GM20431 (cell line): Measurements from ENCODE around the gene C17orf113.
"Not testable (repeated sequence)": the region's sequence is repeated elsewhere in the genome, so short reads cannot be mapped to it uniquely, and the experiment has no call there.

ENCODE experiments used
- in situ Hi-C: fragments of 300-500 bp; cut with MseI, MboI; formaldehyde crosslinking; loops from one replicate; pipeline ENCODE4 v1.15.0; 2020; ENCODE audit warnings: low sequenced_read_pairs; ENCODE audit not compliant: unreplicated experiment

Gene C17orf113

GRCh38 chr17:42018988-42019387 is 31.4 kb downstream of the C17orf113 start:
- in situ Hi-C loops, result no loop called here

- in situ Hi-C loops, result no loop called here
These were observed 32.1 kb downstream of the C17orf113 start for GRCh38 chr17:42018339-42018738.

- in situ Hi-C loops, result no loop called here
These were observed 32.6 kb downstream of the C17orf113 start for GRCh38 chr17:42017866-42018200.

DNA sequence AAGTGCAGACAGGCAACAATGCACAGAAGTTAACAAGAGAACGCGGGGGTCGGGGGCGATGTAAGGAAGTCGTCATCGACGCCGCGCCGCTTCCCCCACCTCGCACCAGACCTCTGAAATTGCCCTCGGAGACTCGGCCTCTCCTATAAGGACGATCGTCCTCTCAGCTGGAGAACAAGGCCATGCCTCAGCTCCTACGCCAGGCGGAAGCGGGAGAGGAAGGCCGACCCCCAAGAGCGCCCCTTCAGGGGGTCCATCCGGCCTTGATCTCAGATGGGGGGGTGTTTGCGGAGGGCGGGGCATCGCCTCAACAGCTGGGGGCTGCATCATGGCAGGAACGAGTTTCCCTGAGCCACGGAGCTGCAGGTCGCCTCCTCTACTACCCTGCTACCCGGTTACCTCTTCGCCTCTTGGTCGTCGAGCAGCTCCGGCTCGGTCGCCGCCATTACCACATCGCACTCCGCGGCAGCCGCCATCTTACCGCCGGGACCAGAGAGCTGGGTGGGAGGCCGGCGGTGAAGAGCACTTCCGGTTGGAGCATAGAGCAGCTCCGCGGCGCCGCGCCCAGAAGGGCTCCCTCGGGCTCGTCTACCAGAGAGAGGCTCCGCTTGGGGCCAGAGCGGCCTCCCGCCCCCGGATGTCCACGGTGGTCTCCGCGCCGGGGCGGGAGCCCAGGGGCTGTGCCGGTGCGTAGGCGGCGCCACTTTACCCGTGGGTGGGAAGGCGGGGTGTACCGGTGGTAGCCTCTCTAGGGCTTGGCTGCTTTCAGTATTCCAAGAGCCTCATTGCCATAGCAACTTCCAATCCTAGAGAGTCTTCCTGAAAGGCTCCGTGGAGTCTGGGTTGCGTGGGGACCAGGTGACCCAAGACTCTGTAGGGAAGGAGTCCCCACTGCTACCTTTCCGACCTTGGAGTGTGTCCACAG is 33.2 kb downstream of the C17orf113 start, which contains the start of gene DNAJC7:
Gene DNAJC7 (minus strand): TSS at position 499 of the 925 bp plus-strand sequence. CDS start 23 bp downstream, at position 476.
- in situ Hi-C loops, result no loop called here

DNA sequence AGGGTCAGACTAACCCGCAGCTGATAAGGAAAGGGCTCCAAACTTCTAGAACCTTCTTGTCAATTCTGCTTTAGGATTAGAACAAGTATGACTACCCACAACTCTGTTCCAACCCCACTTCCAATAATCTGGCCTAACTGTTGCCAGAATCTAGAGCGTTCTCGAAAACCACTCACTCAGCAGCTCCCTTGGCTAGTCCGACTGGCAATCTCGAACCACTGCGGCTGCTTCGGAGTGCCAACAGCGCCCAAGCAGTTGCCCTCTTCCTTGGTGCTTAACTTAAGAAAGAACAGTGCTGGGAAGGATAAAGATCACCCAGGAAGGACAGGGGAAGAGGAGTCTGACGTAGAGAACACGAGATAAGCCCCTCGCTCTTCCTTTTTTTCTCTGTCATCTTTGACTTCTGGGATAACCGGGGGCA is 34.0 kb downstream of the C17orf113 start:
- in situ Hi-C loops, result no loop called here

DNA sequence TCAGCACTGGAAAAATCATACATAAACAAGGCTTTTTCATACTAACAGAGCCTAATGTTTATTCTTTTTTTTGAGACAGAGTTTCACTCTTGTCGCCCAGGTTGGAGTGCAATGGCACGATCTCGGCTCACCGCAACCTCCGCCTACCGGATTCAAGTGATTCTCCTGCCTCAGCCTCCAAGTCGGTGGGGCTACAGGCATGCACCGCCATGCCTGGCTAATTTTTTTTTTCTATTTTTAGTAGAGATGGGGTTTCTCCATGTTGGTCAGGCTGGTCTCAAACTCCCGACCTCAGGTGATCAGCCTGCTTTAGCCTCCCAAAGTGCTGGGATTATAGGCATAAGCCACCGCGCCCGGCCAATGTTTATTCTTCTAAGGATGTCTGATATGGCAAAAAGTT is 36.7 kb downstream of the C17orf113 start:
- in situ Hi-C loops, result not testable (repeated sequence)

DNA sequence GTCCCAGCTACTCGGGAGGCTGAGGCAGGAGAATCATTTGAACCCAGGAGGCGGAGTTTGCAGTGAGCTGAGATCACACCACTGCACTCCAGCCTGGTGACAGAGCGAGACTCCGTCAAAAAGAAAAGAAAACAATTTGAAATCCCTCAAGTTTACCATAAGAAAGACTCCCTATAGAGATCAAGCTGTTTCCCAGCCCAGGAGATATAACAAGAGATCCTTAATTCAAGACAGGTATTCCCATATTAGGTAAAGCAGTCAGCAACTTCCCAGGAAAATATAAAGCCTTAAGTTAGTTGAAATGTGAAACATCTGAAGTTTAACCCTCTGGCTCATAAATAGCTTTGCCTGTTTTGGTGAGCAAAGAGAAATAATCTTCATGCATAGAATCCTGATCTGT is 38.0 kb downstream of the C17orf113 start:
- in situ Hi-C loops, result not testable (repeated sequence)

DNA sequence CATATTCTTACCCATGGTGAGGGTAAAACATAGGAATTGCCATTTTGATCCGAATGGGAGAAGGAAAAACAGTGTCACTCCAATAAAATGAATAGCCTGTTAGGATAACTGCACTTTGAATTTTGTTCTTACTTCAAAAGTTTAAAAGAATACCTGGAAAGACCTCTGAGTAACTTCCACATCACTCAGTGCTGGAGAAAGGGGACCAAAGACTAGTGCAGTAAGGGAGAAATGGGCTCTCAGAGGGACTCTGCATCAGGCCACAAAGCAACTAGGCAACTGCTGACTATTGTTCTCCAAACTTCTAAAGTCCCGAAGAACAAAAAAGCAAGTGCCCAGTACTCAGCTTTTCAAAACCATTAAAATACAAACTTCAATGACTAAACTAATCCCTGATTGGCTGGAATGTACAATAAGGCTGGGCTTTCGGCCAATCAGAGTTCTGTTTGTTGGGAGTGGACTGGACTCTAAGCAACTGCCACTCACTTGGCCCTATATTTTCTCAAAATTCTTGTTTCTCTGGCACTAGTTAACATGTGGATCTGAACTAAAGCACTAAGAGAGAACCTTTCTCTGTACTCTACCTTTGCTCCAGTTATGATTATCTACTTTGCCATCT is 39.4 kb downstream of the C17orf113 start:
- in situ Hi-C loops, result no loop called here

- in situ Hi-C loops, result not testable (repeated sequence)
These were observed 40.1 kb downstream of the C17orf113 start for GRCh38 chr17:42010266-42010680.

- in situ Hi-C loops, result no loop called here
These were observed 41.2 kb downstream of the C17orf113 start for GRCh38 chr17:42009170-42009569.

DNA sequence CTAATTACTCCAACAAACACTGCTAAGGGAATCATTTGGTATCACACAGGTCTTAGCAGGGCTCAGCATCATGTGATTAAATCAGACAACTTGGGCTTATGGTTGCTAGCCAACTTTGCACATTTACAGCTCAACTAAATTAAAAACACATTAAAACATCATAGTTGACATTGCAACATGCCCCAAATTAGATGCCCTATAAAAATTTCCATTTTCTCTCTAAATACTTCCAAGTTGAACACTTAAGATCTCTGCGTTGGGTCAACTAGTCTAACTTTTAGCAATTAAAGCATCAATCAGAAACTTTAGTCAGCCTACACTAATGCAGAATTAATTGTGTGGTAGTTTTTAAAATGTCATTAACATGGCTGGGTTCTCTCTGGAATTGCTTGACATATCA is 45.2 kb downstream of the C17orf113 start:
- in situ Hi-C loops, result no loop called here

DNA sequence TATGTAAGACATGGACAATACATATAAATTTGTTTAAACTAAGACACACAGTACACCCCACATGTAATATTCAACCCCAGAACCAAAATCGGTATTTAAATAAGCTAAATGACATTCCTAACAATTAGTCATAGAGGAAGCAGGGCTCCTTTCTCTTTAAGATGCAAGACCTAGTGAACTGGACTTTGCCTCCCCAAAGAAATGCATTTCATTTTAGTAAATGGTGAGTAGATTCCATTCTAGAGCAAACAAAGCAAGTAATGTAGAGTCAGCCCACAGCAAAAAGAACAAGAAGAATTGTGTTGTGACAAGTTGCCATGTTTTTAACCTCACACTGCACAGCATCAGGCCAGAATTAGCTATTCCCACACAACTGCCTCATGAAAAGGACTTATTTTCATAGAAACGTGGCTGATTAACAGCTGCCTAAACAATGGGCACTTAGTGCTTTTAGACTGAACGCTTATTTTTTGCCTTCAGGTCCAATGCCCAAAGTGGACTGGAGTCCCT is 47.6 kb downstream of the C17orf113 start:
- in situ Hi-C loops, result no loop called here

GRCh38 chr17:42002175-42002791 is 48.1 kb downstream of the C17orf113 start:
- in situ Hi-C loops, result no loop called here

- in situ Hi-C loops, result no loop called here
These were observed 48.7 kb downstream of the C17orf113 start for GRCh38 chr17:42001729-42002128.

GRCh38 chr17:42000413-42001133 is 49.8 kb downstream of the C17orf113 start:
- in situ Hi-C loops, result no loop called here

DNA sequence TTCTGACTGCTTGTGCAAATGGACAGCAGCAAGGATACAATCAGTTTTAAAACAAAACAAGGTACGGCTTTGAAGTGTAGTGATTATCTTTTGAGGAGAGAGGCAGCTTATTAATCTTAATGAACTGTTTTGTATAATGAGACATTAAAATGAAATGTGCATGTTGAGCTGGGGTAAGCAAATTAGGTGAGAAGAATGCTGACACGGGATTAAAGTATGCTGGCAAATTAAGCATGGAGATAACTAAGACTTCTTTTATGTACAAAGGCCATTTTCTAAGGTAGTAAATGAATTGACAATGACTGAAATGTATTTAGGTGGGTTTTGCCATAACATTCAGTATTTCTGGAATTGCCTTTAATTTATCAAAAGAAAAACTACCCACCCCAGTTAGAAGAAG is 51.9 kb downstream of the C17orf113 start:
- in situ Hi-C loops, result no loop called here

DNA sequence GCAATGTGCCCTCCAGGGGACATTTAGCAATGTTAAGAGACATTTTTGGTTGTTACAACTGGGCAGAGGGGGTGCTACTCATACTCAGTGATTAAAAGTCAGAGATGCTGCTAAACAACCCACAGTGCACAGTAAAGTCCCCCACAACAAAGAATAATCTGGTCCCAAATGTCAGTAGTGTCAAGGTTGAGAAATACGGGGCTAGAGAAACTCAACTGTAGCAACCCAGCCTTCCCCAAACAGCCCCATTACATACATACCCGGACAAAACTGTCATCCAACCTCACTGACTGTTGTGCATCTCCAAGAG is 53.6 kb downstream of the C17orf113 start:
- in situ Hi-C loops, result no loop called here

DNA sequence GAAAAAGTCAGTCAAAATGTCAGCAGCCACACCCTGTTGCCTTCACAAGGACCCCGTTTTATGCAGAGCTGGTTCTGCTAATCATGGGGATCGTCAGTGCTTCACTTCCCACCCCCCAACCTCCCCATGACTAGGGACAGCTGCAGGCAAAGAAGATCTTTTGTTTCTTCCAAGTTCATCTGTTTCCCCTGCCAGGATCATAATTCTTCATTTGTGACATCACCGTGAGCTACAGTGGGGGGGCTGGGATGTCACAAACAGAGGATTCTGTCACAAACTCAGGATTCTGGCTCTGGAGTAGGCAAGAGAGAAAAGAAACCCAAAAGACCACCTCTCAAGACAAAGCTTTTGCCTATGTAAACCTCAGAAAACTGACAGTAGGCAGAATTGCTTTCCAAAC is 57.8 kb downstream of the C17orf113 start:
- in situ Hi-C loops, result no loop called here

GRCh38 chr17:41989702-41990419 is 60.5 kb downstream of the C17orf113 start:
- in situ Hi-C loops, result no loop called here

- in situ Hi-C loops, result no loop called here
These were observed 62.0 kb downstream of the C17orf113 start for GRCh38 chr17:41988418-41988817.
